Activated CD4-positive, alpha-beta memory T cell treated with anti-CD3 and anti-CD28 coated beads for 36 hours (primary cell): ENCODE results near the gene CAMK2D. TPM values are rescaled to one million over a fixed set of nuclear protein-coding genes. Genes with fewer than 3 reads are reported as not detected.

Experiments
- CTCF ChIA-PET: fragments of 350-600 bp; sonication (Branson Sonifier 250); formaldehyde crosslinking; loops from one replicate; lab custom pipeline; 2021; ENCODE audit warnings: antibody characterized with exemption, inconsistent platforms; lab: Charles Lee
- POLR2A ChIA-PET: fragments of 350-600 bp; sonication (Branson Sonifier 250); formaldehyde crosslinking; loops from one replicate; lab custom pipeline; 2021; ENCODE audit warnings: antibody characterized with exemption; lab: Charles Lee
- DNase-seq: peaks from one replicate; pipeline ENCODE4 v3.0.0-alpha.2; 2020
- H3K27ac Mint-ChIP-seq: one replicate; pipeline ENCODE4 v1.8.0; 2021; ENCODE audit warnings: mixed read lengths
- H3K27me3 Mint-ChIP-seq: one replicate; pipeline ENCODE4 v1.8.0; 2021; ENCODE audit warnings: mixed read lengths
- H3K36me3 Mint-ChIP-seq: one replicate; pipeline ENCODE4 v1.8.0; 2021; ENCODE audit warnings: mixed read lengths
- H3K4me1 Mint-ChIP-seq: one replicate; pipeline ENCODE4 v1.8.0; 2021; ENCODE audit warnings: low read depth, mixed read lengths
- H3K4me3 Mint-ChIP-seq: one replicate; pipeline ENCODE4 v1.8.0; 2021; ENCODE audit warnings: mild to moderate bottlenecking, mixed read lengths
- H3K9me3 Mint-ChIP-seq: one replicate; pipeline ENCODE4 v1.8.0; 2021; ENCODE audit warnings: mixed read lengths
- intact Hi-C: fragments of 100-400 bp; cut with micrococcal nuclease; formaldehyde crosslinking; loops from one replicate; pipeline ENCODE4 v1.15.1; 2023
- total RNA-seq, 2 experiments: library from RNA; stranded (reverse); gene quantifications; one replicate each; pipeline ENCODE4 v1.2.3, GENCODE V29; 2021

Gene CAMK2D
- total RNA-seq, 2 experiments from 2014 or later, result 82.5 to 82.9 TPM

DNA sequence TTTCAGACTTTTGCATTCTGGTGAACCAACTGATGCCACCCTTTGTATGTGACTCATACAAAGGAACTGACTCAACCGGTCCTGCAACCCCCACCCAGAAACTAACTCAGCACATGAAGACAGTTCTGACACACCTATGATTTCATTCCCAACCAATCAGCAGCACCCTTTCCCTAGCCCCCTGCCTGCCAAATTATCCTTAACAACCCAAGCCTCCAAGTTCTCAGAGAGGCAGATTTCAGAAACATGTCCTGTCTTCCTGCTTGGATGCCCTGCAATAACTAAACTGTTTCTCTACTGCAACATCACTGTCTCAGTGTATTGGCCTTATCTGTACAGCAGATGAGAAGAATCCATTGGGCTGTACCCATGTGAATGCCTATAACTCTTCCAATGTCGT lies 284.7 kb downstream of the CAMK2D start:
- H3K36me3 Mint-ChIP-seq, result peaks cover 44% of the 10 kb centered on the region
- H3K4me1 Mint-ChIP-seq, result peaks cover 43% of the 10 kb centered on the region
- H3K27ac Mint-ChIP-seq, result peak overlapping the region; percentile 85
- ChIA-PET POLR2A (no interaction called here), CTCF (interaction anchor here (2.4 kb wide), 1 partner anchor 71 kb away, joined by 7 read pairs; no protein-coding TSS in a partner anchor)
- intact Hi-C loops, result loop anchor here (1.0 to 10.0 kb wide), 2 partner anchors 207 to 428 kb away; no protein-coding TSS in a partner anchor
- DNase-seq, result peak; percentile 66
- H3K4me3 Mint-ChIP-seq, result no peak overlapping the region
- no peaks in the 10 kb centered on the region for H3K27me3 Mint-ChIP-seq
- H3K9me3 Mint-ChIP-seq, result peaks cover 16% of the 10 kb centered on the region

DNA sequence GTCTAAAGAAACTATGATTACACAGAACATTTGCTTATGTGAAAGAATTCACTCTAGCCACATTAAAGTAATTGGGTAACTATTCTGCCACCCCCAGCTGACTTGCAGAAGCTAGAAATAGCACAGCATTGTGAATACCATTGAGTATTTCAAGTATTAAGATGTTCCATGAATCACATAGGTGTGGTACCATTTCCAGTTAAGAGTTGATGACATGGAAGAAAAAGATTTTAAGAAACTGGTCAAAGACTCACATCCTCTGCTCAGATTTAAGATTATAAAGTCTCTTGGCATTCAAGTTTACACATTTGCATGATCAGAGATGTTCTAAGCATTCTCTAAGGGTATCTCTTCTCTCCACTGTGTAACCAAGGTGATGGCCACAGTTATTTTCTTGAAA lies 287.5 kb downstream of the CAMK2D start:
- H3K4me3 Mint-ChIP-seq, result no peak overlapping the region
- no peaks in the 10 kb centered on the region for H3K27me3 Mint-ChIP-seq
- peaks cover 13% of the 10 kb centered on the region for H3K9me3 Mint-ChIP-seq
- peak overlapping the region; percentile 84 for H3K27ac Mint-ChIP-seq
- DNase-seq, result peak; percentile 39
- ChIA-PET CTCF (interaction anchor here (1.1 kb wide), 1 partner anchor 11 kb away, joined by 4 read pairs; no protein-coding TSS in a partner anchor), POLR2A (no interaction called here)
- peaks cover 51% of the 10 kb centered on the region for H3K4me1 Mint-ChIP-seq
- intact Hi-C loops, result loop anchor here (1.0 to 10.0 kb wide), 6 partner anchors 27 to 431 kb away; no protein-coding TSS in a partner anchor
- peaks cover 46% of the 10 kb centered on the region for H3K36me3 Mint-ChIP-seq

DNA sequence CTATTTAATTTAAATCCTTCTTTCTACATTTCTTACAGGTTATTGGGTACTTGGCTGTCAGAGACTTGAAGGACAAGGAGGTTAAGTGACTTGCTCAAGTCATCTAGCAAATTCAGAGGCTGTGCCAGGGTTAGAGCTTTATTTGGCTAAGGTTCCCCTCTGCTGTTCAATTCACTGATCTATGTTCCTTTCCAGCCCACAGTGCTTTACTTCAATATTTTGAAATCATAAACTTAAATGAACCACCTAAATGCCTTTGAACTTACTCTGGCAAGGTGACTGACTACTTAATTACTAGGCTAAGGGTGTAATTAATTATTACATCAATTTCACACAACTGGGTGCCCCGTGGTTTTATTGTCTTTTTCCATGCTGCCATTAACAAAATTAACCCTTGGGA lies 288.7 kb downstream of the CAMK2D start:
- H3K4me1 Mint-ChIP-seq, result peaks cover 56% of the 10 kb centered on the region
- no peaks in the 10 kb centered on the region for H3K27me3 Mint-ChIP-seq
- POLR2A ChIA-PET, result no interaction called here
- no peak overlapping the region for H3K27ac Mint-ChIP-seq
- H3K36me3 Mint-ChIP-seq, result peaks cover 35% of the 10 kb centered on the region
- peaks cover 7% of the 10 kb centered on the region for H3K9me3 Mint-ChIP-seq
- no peak overlapping the region for H3K4me3 Mint-ChIP-seq
- DNase-seq, result no peak
- CTCF ChIA-PET, result no interaction called here
- intact Hi-C loops, result loop anchor here (10.0 kb wide), 1 partner anchor 432 kb away; no protein-coding TSS in a partner anchor

DNA sequence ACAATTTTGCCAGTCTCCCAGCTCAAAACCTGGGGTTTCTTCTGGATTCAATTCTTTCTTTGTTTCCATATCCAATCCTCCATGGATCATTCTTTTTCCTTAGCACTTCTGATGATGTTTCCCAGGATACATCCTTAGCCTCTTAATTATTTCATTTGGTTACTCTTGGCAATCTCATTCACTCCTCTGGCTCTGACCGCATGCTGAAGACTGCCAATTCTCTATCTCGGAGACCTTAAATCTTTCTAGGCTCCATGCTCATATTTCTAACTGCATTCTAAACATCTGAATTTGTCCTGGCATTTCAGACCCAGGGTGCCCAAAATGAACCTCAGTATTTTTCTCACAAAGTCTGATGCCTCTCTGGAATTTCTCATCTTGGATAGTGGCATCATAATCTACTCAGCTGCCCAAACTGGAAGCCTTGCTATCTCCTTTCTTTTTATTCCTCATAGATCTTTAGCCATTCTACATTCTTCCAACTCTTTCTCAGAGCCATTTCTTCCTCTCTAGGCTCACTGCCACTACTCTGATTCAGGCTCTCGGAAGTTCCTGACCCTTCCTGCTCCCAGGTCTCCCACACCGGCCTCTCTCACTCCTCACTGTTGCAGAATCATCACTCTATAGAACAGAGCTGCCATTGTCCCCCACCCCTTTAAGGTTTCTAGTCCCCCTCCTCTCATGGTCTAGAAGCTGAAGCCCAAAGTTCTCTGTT lies 290.2 kb downstream of the CAMK2D start:
- Mint-ChIP-seq H3K27ac (no peak overlapping the region), H3K27me3 (no peaks in the 10 kb centered on the region), H3K9me3 (no peaks in the 10 kb centered on the region), H3K4me1 (peaks cover 52% of the 10 kb centered on the region), H3K36me3 (peaks cover 24% of the 10 kb centered on the region), H3K4me3 (no peak overlapping the region)
- intact Hi-C loops, result loop anchor here (10.0 kb wide), 1 partner anchor 433 kb away; no protein-coding TSS in a partner anchor
- POLR2A ChIA-PET, result no interaction called here
- CTCF ChIA-PET, result interaction anchor here (0.6 kb wide), 1 partner anchor 28 kb away, joined by 5 read pairs; no protein-coding TSS in a partner anchor
- no peak for DNase-seq

DNA sequence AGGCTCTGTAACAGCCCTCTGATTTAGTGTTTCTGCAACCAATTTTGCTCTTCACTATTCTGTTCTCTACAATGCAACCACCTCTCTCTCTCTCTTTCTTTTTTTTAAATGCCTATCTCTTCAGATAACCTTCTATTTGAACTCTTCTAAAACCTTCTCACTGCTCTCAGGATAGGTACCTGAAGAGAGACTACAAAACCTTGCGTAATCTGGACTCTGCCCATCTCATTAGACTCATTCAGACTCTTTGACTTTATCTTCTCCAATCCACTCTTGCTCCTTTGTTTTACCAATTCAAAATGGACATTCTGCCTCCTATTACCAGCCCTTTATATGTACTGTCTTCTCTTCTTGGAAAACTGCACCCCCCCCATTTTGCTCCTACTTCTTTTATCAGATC lies 291.6 kb downstream of the CAMK2D start:
- Mint-ChIP-seq H3K27ac (peak overlapping the region; percentile 4), H3K9me3 (no peaks in the 10 kb centered on the region), H3K36me3 (peaks cover 21% of the 10 kb centered on the region), H3K4me3 (no peak overlapping the region), H3K4me1 (peaks cover 40% of the 10 kb centered on the region), H3K27me3 (no peaks in the 10 kb centered on the region)
- DNase-seq, result no peak
- intact Hi-C loops, result loop anchor here (2.0 to 10.0 kb wide), 2 partner anchors 213 to 435 kb away; no protein-coding TSS in a partner anchor
- CTCF ChIA-PET, result interaction anchor here (0.7 kb wide), 1 partner anchor 375 kb away, joined by 3 read pairs; no protein-coding TSS in a partner anchor
- POLR2A ChIA-PET, result no interaction called here

DNA sequence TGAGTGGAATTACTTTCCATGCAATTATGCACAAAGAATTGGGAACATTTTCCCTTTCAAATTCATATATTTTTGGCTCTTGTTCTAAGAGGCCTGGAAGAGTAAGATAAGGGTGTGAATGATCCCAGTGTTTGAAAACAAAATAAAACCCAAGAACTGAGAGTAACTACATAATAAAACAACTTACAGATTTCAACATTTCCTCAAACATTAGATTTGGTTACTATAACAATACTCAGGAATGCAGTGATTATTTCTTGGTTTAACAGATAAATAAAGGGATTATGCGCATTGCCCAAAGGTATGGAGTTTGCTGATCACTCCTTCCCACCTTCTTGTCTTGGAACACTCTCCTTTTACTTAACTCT lies 292.5 kb downstream of the CAMK2D start:
- intact Hi-C loops, result loop anchor here (2.0 kb wide), 1 partner anchor 214 kb away; no protein-coding TSS in a partner anchor
- ChIA-PET POLR2A (no interaction called here), CTCF (interaction anchor here (0.8 kb wide), 1 partner anchor 24 kb away, joined by 3 read pairs; no protein-coding TSS in a partner anchor)
- Mint-ChIP-seq H3K36me3 (peaks cover 27% of the 10 kb centered on the region), H3K4me1 (peaks cover 31% of the 10 kb centered on the region), H3K27ac (no peak overlapping the region), H3K27me3 (no peaks in the 10 kb centered on the region), H3K4me3 (no peak overlapping the region), H3K9me3 (no peaks in the 10 kb centered on the region)
- no peak for DNase-seq

DNA sequence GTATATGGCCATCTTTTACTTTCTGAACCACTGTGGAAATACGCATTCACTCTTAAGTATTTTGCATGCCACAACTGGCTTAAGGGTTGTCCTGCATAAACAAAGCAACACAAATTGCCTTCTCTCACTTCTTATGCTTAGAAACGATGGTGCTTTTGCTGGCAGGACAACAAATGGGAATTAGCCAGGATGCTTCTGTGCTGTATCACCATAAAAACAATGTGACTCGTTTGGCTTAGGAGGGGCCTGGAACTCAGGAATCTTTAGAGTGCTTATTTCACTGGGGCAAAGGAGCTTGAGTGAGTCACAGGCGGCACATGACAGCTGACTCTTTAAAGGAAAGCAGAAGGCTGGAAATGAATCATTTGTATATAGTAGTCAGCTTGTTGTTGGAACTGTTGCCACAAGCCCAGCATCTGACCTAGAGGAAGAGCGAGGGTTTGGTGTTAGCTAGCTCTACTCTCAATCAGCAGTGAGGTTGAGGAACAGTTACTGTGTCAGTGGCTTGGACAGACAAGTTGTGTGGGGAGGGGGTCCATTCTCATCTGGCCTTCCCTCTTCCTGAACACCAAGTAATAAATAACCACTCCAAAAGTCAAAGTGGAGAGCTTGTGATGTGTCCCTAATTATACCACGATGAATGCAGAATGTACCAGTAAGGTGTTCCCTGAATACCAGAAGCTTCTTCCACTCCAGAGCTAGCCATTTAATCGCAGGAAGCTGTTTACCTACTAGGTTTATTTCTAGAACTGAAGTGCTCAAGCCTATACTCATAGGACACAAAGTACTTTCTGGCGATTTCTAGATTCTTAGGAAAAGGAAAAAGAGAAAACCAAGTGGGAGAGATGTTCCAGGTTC lies 293.1 kb downstream of the CAMK2D start:
- Mint-ChIP-seq H3K36me3 (peaks cover 27% of the 10 kb centered on the region), H3K9me3 (no peaks in the 10 kb centered on the region), H3K4me1 (peaks cover 30% of the 10 kb centered on the region), H3K27me3 (no peaks in the 10 kb centered on the region), H3K4me3 (no peak overlapping the region), H3K27ac (peak overlapping the region; percentile 61)
- intact Hi-C loops, result loop anchor here (2.0 kb wide), 1 partner anchor 214 kb away; no protein-coding TSS in a partner anchor
- POLR2A ChIA-PET, result interaction anchor here (0.6 to 0.9 kb wide), 3 partner anchors 22 to 216 kb away, joined by 3 to 4 read pairs (median 4); no protein-coding TSS in a partner anchor
- peak; percentile 66 for DNase-seq
- CTCF ChIA-PET, result interaction anchor here (0.8 to 1.1 kb wide), 2 partner anchors 22 to 24 kb away, joined by 3 read pairs; no protein-coding TSS in a partner anchor

DNA sequence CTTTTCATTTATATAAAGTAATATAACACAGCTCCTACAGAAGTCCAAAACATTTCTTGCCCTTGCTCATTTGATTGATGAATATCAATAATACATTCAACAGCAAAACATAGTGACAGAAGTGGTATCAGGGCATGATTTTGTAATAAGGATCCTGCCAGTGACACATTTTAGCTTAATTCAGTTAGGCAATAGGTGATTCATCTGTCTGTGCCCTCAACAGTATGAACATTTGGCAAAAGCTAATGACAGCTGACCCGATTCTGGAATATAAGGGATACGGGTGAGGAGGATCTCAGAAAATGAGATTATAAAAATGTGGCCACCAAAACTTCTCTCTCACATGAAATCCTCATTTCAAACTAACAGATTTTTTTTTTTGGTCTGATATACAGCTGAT lies 294.0 kb downstream of the CAMK2D start:
- H3K27me3 Mint-ChIP-seq, result no peaks in the 10 kb centered on the region
- no peak overlapping the region for H3K27ac Mint-ChIP-seq
- ChIA-PET CTCF (interaction anchor here (1.0 to 1.3 kb wide), 3 partner anchors 10 to 21 kb away, joined by 3 read pairs; no protein-coding TSS in a partner anchor), POLR2A (interaction anchor here (0.7 kb wide), 1 partner anchor 721 kb away, joined by 4 read pairs; no protein-coding TSS in a partner anchor)
- intact Hi-C loops, result no loop called here
- peaks cover 25% of the 10 kb centered on the region for H3K4me1 Mint-ChIP-seq
- peaks cover 27% of the 10 kb centered on the region for H3K36me3 Mint-ChIP-seq
- no peak overlapping the region for H3K4me3 Mint-ChIP-seq
- no peaks in the 10 kb centered on the region for H3K9me3 Mint-ChIP-seq
- DNase-seq, result no peak

DNA sequence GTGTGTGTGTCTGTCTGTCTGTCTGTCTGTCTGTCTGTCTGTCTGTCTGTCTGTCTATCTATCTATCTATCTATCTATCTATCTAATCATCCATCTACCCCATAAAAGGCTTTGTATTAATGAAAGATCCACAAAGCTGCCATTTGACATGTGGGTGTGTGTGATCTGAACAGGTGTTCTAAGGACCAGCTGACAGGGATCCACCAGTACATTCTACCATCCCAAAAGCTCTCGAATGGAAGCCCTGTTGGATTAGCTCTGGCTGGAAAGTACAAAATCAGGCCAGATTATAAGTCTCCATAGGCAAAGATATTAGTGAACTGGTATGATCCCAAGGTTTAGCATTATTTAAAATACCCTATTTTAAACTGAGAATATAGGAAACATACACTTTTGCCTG lies 299.3 kb downstream of the CAMK2D start:
- no peaks in the 10 kb centered on the region for H3K9me3 Mint-ChIP-seq
- ChIA-PET POLR2A (no interaction called here), CTCF (no interaction called here)
- H3K36me3 Mint-ChIP-seq, result peaks cover 33% of the 10 kb centered on the region
- H3K27me3 Mint-ChIP-seq, result no peaks in the 10 kb centered on the region
- DNase-seq, result no peak
- no peak overlapping the region for H3K4me3 Mint-ChIP-seq
- peaks cover 8% of the 10 kb centered on the region for H3K4me1 Mint-ChIP-seq
- no peak overlapping the region for H3K27ac Mint-ChIP-seq
- intact Hi-C loops, result no loop called here

DNA sequence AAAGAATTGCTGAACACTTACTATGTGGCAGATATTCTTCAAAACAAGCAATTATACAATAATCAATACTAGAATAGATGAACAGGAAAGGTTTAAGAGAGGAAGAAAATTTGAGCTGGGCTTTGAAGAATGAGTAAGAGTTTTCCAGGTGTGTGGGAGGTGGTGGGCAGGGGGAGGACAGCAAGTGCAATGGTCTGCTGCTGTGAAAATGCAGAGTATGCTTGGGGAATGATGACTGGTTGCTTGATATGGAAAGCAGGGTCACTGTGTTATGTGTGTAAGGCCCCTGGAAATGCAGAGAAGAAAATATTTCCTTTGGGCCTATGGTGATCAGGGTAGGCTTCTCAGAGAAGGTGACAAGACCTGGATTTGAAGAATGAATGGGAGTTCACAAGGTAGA lies 300.3 kb downstream of the CAMK2D start:
- no peak for DNase-seq
- Mint-ChIP-seq H3K4me1 (peaks cover 8% of the 10 kb centered on the region), H3K4me3 (no peak overlapping the region), H3K36me3 (peaks cover 41% of the 10 kb centered on the region), H3K27me3 (no peaks in the 10 kb centered on the region), H3K9me3 (no peaks in the 10 kb centered on the region), H3K27ac (peak overlapping the region; percentile 20)
- intact Hi-C loops, result no loop called here
- ChIA-PET CTCF (no interaction called here), POLR2A (no interaction called here)

DNA sequence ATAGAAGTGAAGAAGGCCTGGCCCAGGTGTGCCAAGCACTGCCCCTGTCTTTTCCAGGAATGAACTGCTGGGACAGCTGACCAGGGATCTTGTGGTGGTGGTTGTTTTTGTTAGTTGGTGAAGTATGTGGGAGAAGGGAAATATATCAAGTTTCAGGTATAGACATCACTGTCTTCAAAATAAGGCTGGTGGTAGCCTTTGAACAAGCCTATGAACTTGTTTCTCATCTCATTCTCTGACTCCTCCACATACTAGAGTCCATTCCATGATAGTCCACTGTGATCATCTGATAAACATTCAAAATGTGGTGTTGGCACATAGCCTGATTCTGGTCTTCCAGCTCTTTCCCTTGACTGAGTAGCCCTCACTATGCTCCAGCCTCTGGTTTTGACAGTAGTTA lies 303.7 kb downstream of the CAMK2D start:
- ChIA-PET POLR2A (no interaction called here), CTCF (interaction anchor here (0.6 to 0.8 kb wide), 2 partner anchors 9 to 254 kb away, joined by 3 read pairs; no protein-coding TSS in a partner anchor)
- H3K27ac Mint-ChIP-seq, result no peak overlapping the region
- peaks cover 22% of the 10 kb centered on the region for H3K4me1 Mint-ChIP-seq
- no peak overlapping the region for H3K4me3 Mint-ChIP-seq
- intact Hi-C loops, result no loop called here
- peaks cover 43% of the 10 kb centered on the region for H3K36me3 Mint-ChIP-seq
- no peak for DNase-seq
- no peaks in the 10 kb centered on the region for H3K9me3 Mint-ChIP-seq
- no peaks in the 10 kb centered on the region for H3K27me3 Mint-ChIP-seq
